Lower leg skin (tissue), 4 donors: ENCODE data around the gene UBE3D. TPM values are rescaled to one million over a fixed set of nuclear protein-coding genes. Genes with fewer than 3 reads are reported as not detected.

ENCODE experiments used
- DNase-seq, 2 donors: peaks; one replicate each; pipeline ENCODE4 v3.0.0-alpha.2; 2019; ENCODE audit warnings: low spot score in 2 of 2
- H3K4me3 ChIP-seq: fragments of 200-600 bp; sonication (generic); 2 replicates; pipeline ENCODE4 v1.5.1; 2017; ENCODE audit warnings: mild to moderate bottlenecking, low read depth; ENCODE audit not compliant: poor library complexity, severe bottlenecking
- CTCF ChIP-seq, 3 donors: fragments of 450-650 bp; IDR thresholded peaks; one replicate each; pipeline ENCODE4 v1.5.1; 2016; ENCODE audit warnings: antibody characterized with exemption in 3 of 3, mild to moderate bottlenecking in 3 of 3, moderate library complexity in 2 of 3
- POLR2A ChIP-seq, 2 donors: fragments of 450-650 bp; IDR thresholded peaks; one replicate each; pipeline ENCODE4 v1.6.1; 2016 to 2017; ENCODE audit warnings: antibody characterized with exemption in 2 of 2, mild to moderate bottlenecking in 1 of 2, moderate library complexity in 1 of 2
- WGBS, 2 donors: methylation state at CpG; one replicate each; pipeline ENCODE4 v1.1.5; 2018; 5-methylcytosine and 5-hydroxymethylcytosine counted together
- intact Hi-C: fragments of 100-400 bp; cut with DNase I; formaldehyde crosslinking; loops from one replicate; pipeline ENCODE4 v1.15.0; 2023; ENCODE audit warnings: low total_unique reads
- total RNA-seq, 4 donors: library from RNA; depleted of rRNA; stranded (reverse); fragments of >200 nt; gene quantifications; one replicate each; pipeline ENCODE4 v1.1.0, GENCODE V29; 2016

The UBE3D gene
- total RNA-seq, 4 donors from 2014 or later: 5.1 to 5.8 (median 5.2) TPM

- 49 to 60% methylated on average over 2 of the region's 2 CpGs for WGBS, 2 donors
- no peak overlapping the region for H3K4me3 ChIP-seq
- TF ChIP-seq POLR2A (IDR thresholded peaks at IDR 0.05): no peak
- intact Hi-C loops: no loop called here
- no peak for DNase-seq
Observed at GRCh38 chr6:83097204-83097603, 31.6 kb upstream of the UBE3D start.

- DNase-seq: no peak
- intact Hi-C loops: no loop called here
- WGBS, 2 donors: 43 to 65% methylated on average over 2 of the region's 2 CpGs
- TF ChIP-seq CTCF (IDR thresholded peaks at IDR 0.05) (no peak), POLR2A (IDR thresholded peaks at IDR 0.05) (no peak)
- no peak overlapping the region for H3K4me3 ChIP-seq
Observed at GRCh38 chr6:83096791-83097190, 31.1 kb upstream of the UBE3D start.

GRCh38 chr6:83092756-83093399 is 27.2 kb upstream of the UBE3D start:
- intact Hi-C loops: no loop called here
- TF ChIP-seq POLR2A (IDR thresholded peaks at IDR 0.05) (no peak), CTCF (IDR thresholded peaks at IDR 0.05) (no peak)
- DNase-seq: no peak
- 55 to 63% methylated on average over 3 of the region's 3 CpGs for WGBS, 2 donors
- no peak overlapping the region for H3K4me3 ChIP-seq

- H3K4me3 ChIP-seq: no peak overlapping the region
Observed at GRCh38 chr6:83086751-83087150, 21.1 kb upstream of the UBE3D start.

GRCh38 chr6:83083476-83083875 is 17.8 kb upstream of the UBE3D start:
- TF ChIP-seq POLR2A (IDR thresholded peaks at IDR 0.05): no peak
- TF ChIP-seq CTCF (IDR thresholded peaks at IDR 0.05): no peak
- WGBS, 2 donors: 46 to 47% methylated on average over 1 of the region's 1 CpG
- no peak for DNase-seq
- intact Hi-C loops: no loop called here
- H3K4me3 ChIP-seq: no peak overlapping the region

More at GRCh38 chr6:83086751-83087150, 21.1 kb upstream of the UBE3D start:
- intact Hi-C loops: no loop called here
- TF ChIP-seq CTCF (IDR thresholded peaks at IDR 0.05): no peak
- no peak for TF ChIP-seq POLR2A (IDR thresholded peaks at IDR 0.05)
- no peak for DNase-seq
- 91 to 94% methylated on average over 2 of the region's 2 CpGs for WGBS, 2 donors

GRCh38 chr6:83073615-83074014 is 8.0 kb upstream of the UBE3D start:
- WGBS, 2 donors: 50 to 62% methylated on average over 1 of the region's 1 CpG
- TF ChIP-seq POLR2A (IDR thresholded peaks at IDR 0.05): no peak
- TF ChIP-seq CTCF (IDR thresholded peaks at IDR 0.05): no peak
- no peak for DNase-seq
- H3K4me3 ChIP-seq: no peak overlapping the region
- intact Hi-C loops: no loop called here
